ENCODE data around the gene SIVA1. TPM values are rescaled to one million over a fixed set of nuclear protein-coding genes. Genes with fewer than 3 reads are reported as not detected.

Gene SIVA1
- total RNA-seq, 4 donors from 2014 or later = 149 to 282 (median 201) TPM

DNA sequence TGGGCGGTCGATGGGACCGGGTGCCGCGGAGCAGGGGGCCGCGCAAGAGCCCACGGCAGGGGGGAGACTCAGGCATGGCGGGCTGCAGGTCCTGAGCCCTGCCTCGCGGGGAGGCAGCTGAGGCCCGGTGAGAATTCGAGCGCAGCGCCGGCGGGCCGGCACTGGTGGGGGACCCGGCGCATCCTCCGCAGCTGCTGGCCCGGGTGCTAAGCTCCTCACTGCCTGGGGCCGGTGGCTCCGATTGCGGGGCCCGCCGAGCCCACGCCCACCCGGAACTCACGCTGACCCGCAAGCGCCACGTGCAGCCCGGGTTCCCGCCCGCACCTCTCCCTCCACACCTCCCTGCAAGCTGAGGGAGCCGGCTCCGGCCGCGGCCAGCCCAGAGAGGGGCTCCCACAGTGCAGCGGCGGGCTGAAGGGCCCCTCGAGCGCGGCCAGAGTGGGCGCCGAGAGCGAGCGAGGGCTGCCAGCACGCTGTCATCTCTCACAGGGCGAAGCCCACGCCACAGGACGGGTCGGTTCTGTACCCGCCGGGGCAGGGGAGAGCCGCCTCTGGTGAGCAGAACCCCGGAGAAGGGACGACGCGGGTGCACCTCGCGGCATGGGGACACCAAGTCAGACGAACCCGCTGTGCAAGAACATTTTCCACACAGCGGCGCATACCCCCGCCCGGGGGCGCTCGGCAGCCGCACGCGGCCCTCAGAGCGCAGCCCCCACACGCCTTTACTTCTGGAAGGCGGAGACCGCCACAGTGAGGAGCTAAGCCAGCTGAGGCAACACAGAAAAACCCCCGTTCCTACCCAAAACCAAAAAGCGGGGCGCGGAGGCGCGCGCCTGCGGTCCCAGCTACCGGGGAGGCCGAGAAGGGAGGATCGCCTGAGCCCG, 1.2 kb upstream of the SIVA1 start:
- intact Hi-C loops (cut with DNase I) = no loop called here
- H3K4me3 ChIP-seq = peak overlapping the region; percentile 76 to 99 (median 91)
- H3K36me3 ChIP-seq = peaks cover 5 to 19% (median 9%) of the 10 kb centered on the region in 3 donors
- no peak for TF ChIP-seq POLR2A (IDR thresholded peaks at IDR 0.05)
- TF ChIP-seq, protein P1, sequence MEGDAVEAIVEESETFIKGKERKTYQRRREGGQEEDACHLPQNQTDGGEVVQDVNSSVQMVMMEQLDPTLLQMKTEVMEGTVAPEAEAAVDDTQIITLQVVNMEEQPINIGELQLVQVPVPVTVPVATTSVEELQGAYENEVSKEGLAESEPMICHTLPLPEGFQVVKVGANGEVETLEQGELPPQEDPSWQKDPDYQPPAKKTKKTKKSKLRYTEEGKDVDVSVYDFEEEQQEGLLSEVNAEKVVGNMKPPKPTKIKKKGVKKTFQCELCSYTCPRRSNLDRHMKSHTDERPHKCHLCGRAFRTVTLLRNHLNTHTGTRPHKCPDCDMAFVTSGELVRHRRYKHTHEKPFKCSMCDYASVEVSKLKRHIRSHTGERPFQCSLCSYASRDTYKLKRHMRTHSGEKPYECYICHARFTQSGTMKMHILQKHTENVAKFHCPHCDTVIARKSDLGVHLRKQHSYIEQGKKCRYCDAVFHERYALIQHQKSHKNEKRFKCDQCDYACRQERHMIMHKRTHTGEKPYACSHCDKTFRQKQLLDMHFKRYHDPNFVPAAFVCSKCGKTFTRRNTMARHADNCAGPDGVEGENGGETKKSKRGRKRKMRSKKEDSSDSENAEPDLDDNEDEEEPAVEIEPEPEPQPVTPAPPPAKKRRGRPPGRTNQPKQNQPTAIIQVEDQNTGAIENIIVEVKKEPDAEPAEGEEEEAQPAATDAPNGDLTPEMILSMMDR (IDR thresholded peaks at IDR 0.05) = no peak
- DNase-seq = no peak
- no peaks in the 10 kb centered on the region for H3K27me3 ChIP-seq
- peak overlapping the region; percentile 86 to 96 (median 95) for H3K27ac ChIP-seq
- no peaks in the 10 kb centered on the region for H3K9me3 ChIP-seq
- peaks cover 44 to 75% (median 52%) of the 10 kb centered on the region in 3 donors for H3K4me1 ChIP-seq
- 20 to 30% methylated on average over 4 to 13 of the region's 90 CpGs for WGBS, 2 donors

GRCh38 chr14:104752423-104752734, 568 bp upstream of the SIVA1 start:
- Histone ChIP-seq H3K27me3 (no peaks in the 10 kb centered on the region), H3K4me1 (peaks cover 39 to 69% (median 47%) of the 10 kb centered on the region in 3 donors), H3K27ac (peak overlapping the region; percentile 86 to 96 (median 95)), H3K9me3 (no peaks in the 10 kb centered on the region), H3K4me3 (peak overlapping the region; percentile 76 to 99 (median 91)), H3K36me3 (peaks cover 11 to 25% (median 12%) of the 10 kb centered on the region in 3 donors)
- peak; percentile 100 for DNase-seq
- WGBS, 2 donors = 2 to 7% methylated on average over 10 to 18 of the region's 21 CpGs
- intact Hi-C loops (cut with DNase I) = no loop called here
- TF ChIP-seq, protein P1 (IDR thresholded peaks at IDR 0.05) = no peak
- peak in 3 of 4 donors; percentile 21 to 33 (median 22) for TF ChIP-seq POLR2A (IDR thresholded peaks at IDR 0.05)

GRCh38 chr14:104753528-104754212, 723 bp downstream of the SIVA1 start:
- Histone ChIP-seq H3K27ac (peak overlapping the region; percentile 86 to 96 (median 95)), H3K9me3 (no peaks in the 10 kb centered on the region), H3K4me3 (peak overlapping the region; percentile 76 to 99 (median 91)), H3K27me3 (no peaks in the 10 kb centered on the region), H3K36me3 (peaks cover 16 to 38% (median 24%) of the 10 kb centered on the region in 3 donors), H3K4me1 (peaks cover 31 to 56% (median 34%) of the 10 kb centered on the region in 3 donors)
- 2% methylated on average over 8 of the region's 30 CpGs for whole genome bisulfite sequencing, 2 donors
- DNase-seq = no peak
- TF ChIP-seq POLR2A (IDR thresholded peaks at IDR 0.05) = no peak
- TF ChIP-seq, protein P1 (IDR thresholded peaks at IDR 0.05) = no peak
- intact Hi-C loops (cut with DNase I) = no loop called here

DNA sequence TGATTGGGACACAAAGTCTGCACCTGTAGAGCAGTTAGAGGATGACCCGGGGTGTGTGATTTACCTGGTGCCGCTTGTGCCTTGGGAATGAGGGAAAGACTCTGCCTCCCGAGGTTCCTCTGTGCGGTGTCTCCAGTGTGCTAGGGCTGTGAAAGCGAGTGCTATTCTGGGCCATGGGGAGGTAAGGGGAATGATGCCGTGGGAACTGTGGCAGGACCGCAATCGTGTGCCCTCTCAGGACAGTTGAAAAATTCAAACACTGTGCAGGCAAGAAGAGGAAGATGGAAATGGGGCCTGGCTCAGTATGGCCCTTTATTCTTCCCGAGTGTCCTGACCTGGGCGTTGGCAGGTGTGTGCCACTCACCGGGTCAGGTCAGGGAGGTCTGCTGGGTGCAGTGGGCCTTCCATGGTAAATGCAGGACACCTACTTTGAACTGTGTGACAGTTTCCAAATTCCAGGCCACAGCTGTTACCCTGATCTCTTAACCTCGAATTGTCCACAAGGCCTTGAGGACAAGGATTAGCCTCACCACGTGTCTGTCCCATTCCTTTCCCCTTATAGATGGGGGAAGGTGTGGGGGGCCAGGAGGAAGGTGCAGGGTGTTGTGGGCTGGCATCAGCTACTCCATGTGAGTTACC, 1.4 kb downstream of the SIVA1 start:
- H3K9me3 ChIP-seq = no peaks in the 10 kb centered on the region
- WGBS, 2 donors = 38 to 42% methylated on average over 11 to 13 of the region's 13 CpGs
- peak overlapping the region; percentile 86 to 96 (median 95) for H3K27ac ChIP-seq
- peaks cover 24 to 50% (median 27%) of the 10 kb centered on the region in 3 donors for H3K4me1 ChIP-seq
- TF ChIP-seq POLR2A (IDR thresholded peaks at IDR 0.05) = no peak
- TF ChIP-seq, protein P1 (IDR thresholded peaks at IDR 0.05) = no peak
- peak overlapping the region; percentile 76 to 99 (median 91) for H3K4me3 ChIP-seq
- DNase-seq = no peak
- peaks cover 16 to 45% (median 25%) of the 10 kb centered on the region in 3 donors for H3K36me3 ChIP-seq
- intact Hi-C loops (cut with DNase I) = no loop called here
- no peaks in the 10 kb centered on the region for H3K27me3 ChIP-seq

Data from esophagus squamous epithelium (tissue), 5 donors.